ENCODE data around the gene ADCY3. TPM values are rescaled to one million over a fixed set of nuclear protein-coding genes. Genes with fewer than 3 reads are reported as not detected.

Gene ADCY3
- total RNA-seq, 3 donors from 2014 or later, result 24.9 to 30.4 (median 25.3) TPM

GRCh38 chr2:24903161-24904103, 16.6 kb downstream of the ADCY3 start:
- H3K4me3 ChIP-seq, result no peak overlapping the region
- TF ChIP-seq CTCF (IDR thresholded peaks at IDR 0.05), result no peak
- DNase-seq (no peak), ATAC-seq (no peak)
- H3K9me3 ChIP-seq, result no peaks in the 10 kb centered on the region
- intact Hi-C loops (cut with DNase I, micrococcal nuclease), result no loop called here
- H3K4me1 ChIP-seq (ENCODE audit: low read depth), result peaks cover 7% of the 10 kb centered on the region
- no peaks in the 10 kb centered on the region for H3K36me3 ChIP-seq (ENCODE audit: low read depth)

DNA sequence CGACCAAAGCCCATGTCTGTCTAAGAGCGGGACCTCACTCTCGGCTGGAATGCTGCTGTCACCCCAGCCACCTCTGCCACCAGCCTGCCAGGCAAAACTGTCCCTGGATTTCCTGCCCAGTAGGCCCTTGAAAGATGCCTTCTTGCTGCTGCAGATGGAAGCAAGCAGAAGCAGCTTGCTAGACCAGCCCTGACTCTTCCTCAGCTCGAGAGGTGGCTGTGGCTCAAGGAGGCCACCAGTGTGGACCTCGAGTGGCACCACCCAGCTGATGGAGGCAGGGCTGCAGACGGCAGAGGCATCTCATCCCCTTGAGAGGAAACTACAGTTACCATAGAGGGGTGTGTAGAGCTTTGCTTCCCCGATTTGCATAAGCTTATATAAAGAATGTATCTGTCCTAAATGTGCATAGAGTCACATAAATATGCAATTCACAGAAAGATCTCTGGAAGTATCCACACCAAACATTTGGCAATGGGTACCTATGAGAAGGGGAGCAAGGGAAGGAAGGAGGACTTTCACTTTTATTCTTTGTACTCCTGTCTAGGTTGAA, 20.6 kb downstream of the ADCY3 start:
- intact Hi-C loops (cut with DNase I, micrococcal nuclease), result no loop called here
- Histone ChIP-seq H3K4me1 (ENCODE audit: low read depth) (no peaks in the 10 kb centered on the region), H3K9me3 (peaks cover 14% of the 10 kb centered on the region), H3K36me3 (ENCODE audit: low read depth) (no peaks in the 10 kb centered on the region), H3K4me3 (no peak overlapping the region)
- no peak for TF ChIP-seq CTCF (IDR thresholded peaks at IDR 0.05)
- DNase-seq (no peak), ATAC-seq (no peak)

- DNase-seq (no peak), ATAC-seq (no peak)
- no peaks in the 10 kb centered on the region for H3K4me1 ChIP-seq (ENCODE audit: low read depth)
- TF ChIP-seq CTCF (IDR thresholded peaks at IDR 0.05), result no peak
- H3K4me3 ChIP-seq, result no peak overlapping the region
- H3K9me3 ChIP-seq, result peaks cover 19% of the 10 kb centered on the region
- intact Hi-C loops (cut with DNase I, micrococcal nuclease), result no loop called here
- H3K36me3 ChIP-seq (ENCODE audit: low read depth), result no peaks in the 10 kb centered on the region
Measured at GRCh38 chr2:24898122-24899109, 21.6 kb downstream of the ADCY3 start.

GRCh38 chr2:24894750-24895149, 25.3 kb downstream of the ADCY3 start:
- TF ChIP-seq CTCF (IDR thresholded peaks at IDR 0.05), result no peak
- no peaks in the 10 kb centered on the region for H3K36me3 ChIP-seq (ENCODE audit: low read depth)
- no peaks in the 10 kb centered on the region for H3K4me1 ChIP-seq (ENCODE audit: low read depth)
- ATAC-seq (no peak), DNase-seq (no peak)
- intact Hi-C loops (cut with DNase I, micrococcal nuclease), result no loop called here
- peaks cover 19% of the 10 kb centered on the region for H3K9me3 ChIP-seq
- no peak overlapping the region for H3K4me3 ChIP-seq

- ATAC-seq (no peak), DNase-seq (no peak)
Measured at GRCh38 chr2:24893934-24894333, 26.1 kb downstream of the ADCY3 start.

More at GRCh38 chr2:24893934-24894333, 26.1 kb downstream of the ADCY3 start:
- intact Hi-C loops (cut with DNase I, micrococcal nuclease), result no loop called here
- no peaks in the 10 kb centered on the region for H3K36me3 ChIP-seq (ENCODE audit: low read depth)
- TF ChIP-seq CTCF (IDR thresholded peaks at IDR 0.05), result no peak
- H3K9me3 ChIP-seq, result peaks cover 19% of the 10 kb centered on the region
- no peaks in the 10 kb centered on the region for H3K4me1 ChIP-seq (ENCODE audit: low read depth)
- H3K4me3 ChIP-seq, result no peak overlapping the region
